ENCODE results near the gene SOX30. TPM values are rescaled to one million over a fixed set of nuclear protein-coding genes. Genes with fewer than 3 reads are reported as not detected.
A peak's percentile ranks its signal among the peaks of the same experiment; 100 is the strongest.

Gene SOX30
- total RNA-seq, 1 experiment from 2014 or later: not detected

GRCh38 chr5:157608972-157609565 is 43.2 kb downstream of the SOX30 start:
- no peak for DNase-seq (ENCODE audit: low read depth)

GRCh38 chr5:157607371-157608161 is 44.7 kb downstream of the SOX30 start:
- DNase-seq (ENCODE audit: low read depth): peak; percentile 86

- DNase-seq (ENCODE audit: low read depth): no peak
Measured at GRCh38 chr5:157606046-157606445, 46.2 kb downstream of the SOX30 start.

GRCh38 chr5:157603333-157604190 is 48.7 kb downstream of the SOX30 start:
- DNase-seq (ENCODE audit: low read depth): peak; percentile 99

- DNase-seq (ENCODE audit: low read depth): peak; percentile 90
Measured at GRCh38 chr5:157602505-157602904, 49.7 kb downstream of the SOX30 start.

- DNase-seq (ENCODE audit: low read depth): no peak
Measured at GRCh38 chr5:157600252-157600651, 52.0 kb downstream of the SOX30 start.

GRCh38 chr5:157599565-157599964 is 52.7 kb downstream of the SOX30 start:
- no peak for DNase-seq (ENCODE audit: low read depth)

GRCh38 chr5:157598350-157598936 is 53.8 kb downstream of the SOX30 start:
- DNase-seq (ENCODE audit: low read depth): no peak

- DNase-seq (ENCODE audit: low read depth): no peak
Measured at GRCh38 chr5:157597277-157597676, 55.0 kb downstream of the SOX30 start.

GRCh38 chr5:157596487-157596886 is 55.8 kb downstream of the SOX30 start:
- DNase-seq (ENCODE audit: low read depth): peak; percentile 23

- no peak for DNase-seq (ENCODE audit: low read depth)
Measured at GRCh38 chr5:157594675-157595459, 57.4 kb downstream of the SOX30 start.

GRCh38 chr5:157594257-157594656 is 58.0 kb downstream of the SOX30 start:
- DNase-seq (ENCODE audit: low read depth): no peak

GRCh38 chr5:157593052-157593757 is 59.0 kb downstream of the SOX30 start:
- no peak for DNase-seq (ENCODE audit: low read depth)

- no peak for DNase-seq (ENCODE audit: low read depth)
Measured at GRCh38 chr5:157592594-157592993, 59.6 kb downstream of the SOX30 start.

- no peak for DNase-seq (ENCODE audit: low read depth)
Measured at GRCh38 chr5:157590478-157590877, 61.8 kb downstream of the SOX30 start.

GRCh38 chr5:157584628-157585027 is 67.6 kb downstream of the SOX30 start:
- no peak for DNase-seq (ENCODE audit: low read depth)

- DNase-seq (ENCODE audit: low read depth): no peak
Measured at GRCh38 chr5:157582731-157583620, 69.3 kb downstream of the SOX30 start.

GRCh38 chr5:157581901-157582300 is 70.3 kb downstream of the SOX30 start:
- no peak for DNase-seq (ENCODE audit: low read depth)

Measured in HT1080 (cell line).